Muscle of leg (tissue), 9 donors: ENCODE results near the gene CFAP68. TPM values are rescaled to one million over a fixed set of nuclear protein-coding genes. Genes with fewer than 3 reads are reported as not detected.

Source experiments
- polyA plus RNA-seq, 8 donors: library from polyadenylated mRNA; unstranded; fragments of 120-200 nt; gene quantifications; one replicate each; pipeline versions ENCODE4 v1.2.1 to v1.2.3, GENCODE V29; 2013; ENCODE audit warnings: inconsistent platforms in 1 of 8, low replicate concordance in 1 of 8; ENCODE audit not compliant: insufficient read length in 8 of 8, insufficient read depth in 1 of 8
- total RNA-seq: library from RNA; stranded (reverse); fragments of 120-200 nt; gene quantifications from one replicate; pipeline ENCODE4 v1.2.4, GENCODE V29; 2013

CFAP68 gene
- total and polyA plus RNA-seq, 9 donors, result 14.0 to 20.4 (median 16.7) TPM

Other genes starting within 250 kb of the CFAP68 start
- gene PPP2R1B, start 113.2 kb upstream of the CFAP68 start, total RNA-seq, result 10.1 TPM
- 10 to 100 TPM in 5 of 8 donors, 1 to 10 TPM in 3; 8.7 to 15.3 (median 10.9) TPM for gene PPP2R1B, start 113.2 kb upstream of the CFAP68 start, polyA plus RNA-seq
- gene ALG9, start 8.0 kb upstream of the CFAP68 start, total RNA-seq, result 25.7 TPM
- gene ALG9, start 8.0 kb upstream of the CFAP68 start, polyA plus RNA-seq, result 10 to 100 TPM; 21.2 to 29.7 (median 24.9) TPM
- gene FDXACB1, start 376 bp upstream of the CFAP68 start, total RNA-seq, result 2.5 TPM
- gene FDXACB1, start 376 bp upstream of the CFAP68 start, polyA plus RNA-seq, result 1 to 10 TPM; 1.9 to 3.3 (median 2.4) TPM
- gene CRYAB, start 32.2 kb downstream of the CFAP68 start, total RNA-seq, result 226 TPM
- 100 to 1,000 TPM; 512 to 708 (median 632) TPM for gene CRYAB, start 32.2 kb downstream of the CFAP68 start, polyA plus RNA-seq
- 63.2 TPM for gene HSPB2, start 33.2 kb downstream of the CFAP68 start, total RNA-seq
- 100 to 1,000 TPM in 1 of 8 donors, 10 to 100 TPM in 7; 61.2 to 101 (median 83.2) TPM for gene HSPB2, start 33.2 kb downstream of the CFAP68 start, polyA plus RNA-seq
- 0.93 TPM for gene C11orf52, start 39.4 kb downstream of the CFAP68 start, total RNA-seq
- gene C11orf52, start 39.4 kb downstream of the CFAP68 start, polyA plus RNA-seq, result 1 to 10 TPM; 1.7 to 4.8 (median 2.3) TPM
- gene DIXDC1, start 57.8 kb downstream of the CFAP68 start, total RNA-seq, result 16.0 TPM
- 10 to 100 TPM; 13.1 to 23.6 (median 15.7) TPM for gene DIXDC1, start 57.8 kb downstream of the CFAP68 start, polyA plus RNA-seq
- 34.5 TPM for gene DLAT, start 145.9 kb downstream of the CFAP68 start, total RNA-seq
- 10 to 100 TPM; 27.6 to 40.9 (median 37.6) TPM for gene DLAT, start 145.9 kb downstream of the CFAP68 start, polyA plus RNA-seq
- gene PIH1D2, start 194.5 kb downstream of the CFAP68 start, total RNA-seq, result 1.1 TPM
- 1 to 10 TPM; 1.0 to 1.6 (median 1.3) TPM for gene PIH1D2, start 194.5 kb downstream of the CFAP68 start, polyA plus RNA-seq
- gene NKAPD1, start 194.8 kb downstream of the CFAP68 start, total RNA-seq, result 25.5 TPM
- 10 to 100 TPM; 26.3 to 33.1 (median 29.5) TPM for gene NKAPD1, start 194.8 kb downstream of the CFAP68 start, polyA plus RNA-seq
- 77.2 TPM for gene TIMM8B, start 207.2 kb downstream of the CFAP68 start, total RNA-seq
- 10 to 100 TPM; 46.6 to 60.5 (median 52.8) TPM for gene TIMM8B, start 207.2 kb downstream of the CFAP68 start, polyA plus RNA-seq
- 86.3 TPM for gene SDHD, start 207.3 kb downstream of the CFAP68 start, total RNA-seq
- gene SDHD, start 207.3 kb downstream of the CFAP68 start, polyA plus RNA-seq, result 100 to 1,000 TPM in 3 of 8 donors, 10 to 100 TPM in 5; 86.4 to 109 (median 99.4) TPM